B cell (primary cell): ENCODE data around the gene CYP2W1. TPM values are rescaled to one million over a fixed set of nuclear protein-coding genes. Genes with fewer than 3 reads are reported as not detected.
"Not testable (repeated sequence)": the region's sequence is repeated elsewhere in the genome, so short reads cannot be mapped to it uniquely, and the experiment has no call there.

ENCODE experiments used
- ATAC-seq: fragments of 200-7000 bp; cut with Tn5 transposase; one replicate; pipeline ENCODE4 v1.10.0; 2021; ENCODE audit warnings: low read depth, mild to moderate bottlenecking, moderate number of reproducible peaks, moderate library complexity
- CTCF ChIA-PET: fragments of 350-600 bp; sonication (Branson Sonifier 250); formaldehyde crosslinking; loops from one replicate; lab custom pipeline; 2021; ENCODE audit warnings: antibody characterized with exemption, inconsistent platforms; lab: Charles Lee
- POLR2A ChIA-PET: fragments of 350-600 bp; sonication (Branson Sonifier 250); formaldehyde crosslinking; loops from one replicate; lab custom pipeline; 2021; ENCODE audit warnings: antibody characterized with exemption; lab: Charles Lee
- DNase-seq: peaks from one replicate; pipeline ENCODE4 v3.0.0; 2013
- H2AFZ ChIP-seq: 2 replicates; pipeline ENCODE4 v1.6.1; 2012; ENCODE audit warnings: mild to moderate bottlenecking, low read depth, low read length; ENCODE audit not compliant: insufficient read depth, poor library complexity, severe bottlenecking
- H3K27ac ChIP-seq, 2 donors: 1 replicate in 1 of 2; 2 replicates in 1 of 2; pipeline ENCODE4 v1.5.1; 2012 to 2013; ENCODE audit warnings: low read length in 2 of 2, mild to moderate bottlenecking in 2 of 2, moderate library complexity in 1 of 2
- H3K27me3 ChIP-seq, 4 experiments: fragments of 200-600 bp in 1 of 4; sonication (generic) in 1 of 4; replicated peaks in 1 of 4; 1 replicate in 2 of 4; 2 replicates in 2 of 4; pipeline versions ENCODE4 v1.6.1 to v1.7.0; 2013 to 2016; ENCODE audit warnings: low read length in 3 of 4, mild to moderate bottlenecking in 2 of 4, mixed read lengths in 1 of 4, moderate library complexity in 1 of 4; ENCODE audit not compliant: insufficient read depth in 4 of 4, control insufficient read depth in 3 of 4; ENCODE audit errors: control extremely low read depth in 1 of 4
- H3K36me3 ChIP-seq, 2 experiments: replicated peaks in 1 of 2; 1 replicate in 1 of 2; 2 replicates in 1 of 2; pipeline versions ENCODE4 v1.6.1 to v1.7.1; 2013; ENCODE audit warnings: low read length in 1 of 2; ENCODE audit not compliant: insufficient read depth in 2 of 2, control insufficient read depth in 1 of 2; ENCODE audit errors: control extremely low read depth in 1 of 2, extremely low read depth in 1 of 2
- H3K4me1 ChIP-seq, 2 donors: fragments of 200-600 bp in 1 of 2; sonication (generic) in 1 of 2; 1 replicate in 1 of 2; 2 replicates in 1 of 2; pipeline versions ENCODE4 v1.5.1 to v1.6.1; 2013 to 2017; ENCODE audit warnings: low read length in 2 of 2; ENCODE audit not compliant: control insufficient read depth in 2 of 2, insufficient read depth in 2 of 2
- H3K4me2 ChIP-seq: replicated peaks from 2 replicates; pipeline ENCODE3; 2012; ENCODE audit warnings: mild to moderate bottlenecking, low read depth, low read length; ENCODE audit not compliant: poor library complexity, severe bottlenecking
- H3K4me3 ChIP-seq, 5 experiments: fragments of 200-600 bp in 1 of 5; sonication (generic) in 1 of 5; 1 replicate in 3 of 5; 2 replicates in 2 of 5; pipeline versions ENCODE4 v1.5.1 to v1.7.0; 2011 to 2016; ENCODE audit warnings: low read length in 4 of 5, mild to moderate bottlenecking in 4 of 5, low read depth in 2 of 5, control low read depth in 1 of 5, moderate library complexity in 1 of 5; ENCODE audit not compliant: insufficient read depth in 1 of 5; ENCODE audit errors: control extremely low read depth in 1 of 5, extremely low read depth in 1 of 5
- H3K79me2 ChIP-seq: fragments of 200-600 bp; sonication (generic); one replicate; pipeline ENCODE4 v1.6.0; 2016; ENCODE audit warnings: low read length; ENCODE audit not compliant: control insufficient read depth, insufficient read depth
- H3K9ac ChIP-seq: fragments of 200-600 bp; sonication (generic); 2 replicates; pipeline ENCODE4 v1.6.1; 2017; ENCODE audit warnings: mild to moderate bottlenecking, low read length, moderate library complexity
- H3K9me3 ChIP-seq, 3 donors: one replicate each; pipeline versions ENCODE4 v1.6.1 to v1.7.1; 2013; ENCODE audit warnings: low read length in 2 of 3; ENCODE audit not compliant: control insufficient read depth in 2 of 3, insufficient read depth in 1 of 3; ENCODE audit errors: control extremely low read depth in 1 of 3
- H4K20me1 ChIP-seq: 2 replicates; pipeline ENCODE4 v1.6.0; 2012; ENCODE audit warnings: mild to moderate bottlenecking, low read length; ENCODE audit not compliant: insufficient read depth, control insufficient read depth, poor library complexity, severe bottlenecking
- H3K27ac Mint-ChIP-seq: one replicate; pipeline ENCODE4 v1.8.0; 2021; ENCODE audit warnings: mixed read lengths
- H3K27me3 Mint-ChIP-seq: one replicate; pipeline ENCODE4 v1.8.0; 2021; ENCODE audit warnings: mixed read lengths
- H3K4me1 Mint-ChIP-seq: one replicate; pipeline ENCODE4 v1.8.0; 2021; ENCODE audit warnings: mixed read lengths
- H3K4me3 Mint-ChIP-seq: one replicate; pipeline ENCODE4 v1.8.0; 2021; ENCODE audit warnings: mixed read lengths
- H3K9me3 Mint-ChIP-seq: one replicate; pipeline ENCODE4 v1.8.0; 2022; ENCODE audit warnings: mixed read lengths; ENCODE audit not compliant: insufficient read depth
- CTCF ChIP-seq: fragments of 200-600 bp; IDR thresholded peaks from one replicate; pipeline ENCODE4 v1.8.0; 2022; ENCODE audit warnings: antibody characterized with exemption, mild to moderate bottlenecking
- EZH2 ChIP-seq: IDR thresholded peaks from 2 replicates; pipeline ENCODE4 v1.6.1; 2012; ENCODE audit warnings: borderline replicate concordance, low read depth, mild to moderate bottlenecking, moderate library complexity, low read length; ENCODE audit not compliant: insufficient read depth, poor library complexity, severe bottlenecking
- WGBS: methylation state at CpG from one replicate; pipeline ENCODE4 v1.1.5; 2013; ENCODE audit warnings: missing lambda C conversion rate; ENCODE audit not compliant: insufficient coverage; 5-methylcytosine and 5-hydroxymethylcytosine counted together
- intact Hi-C: fragments of 100-400 bp; cut with micrococcal nuclease; formaldehyde crosslinking; loops from one replicate; pipeline ENCODE4 v1.10.0; 2022
- polyA plus RNA-seq: library from polyadenylated mRNA; depleted of rRNA; stranded (reverse); fragments of >200 nt; gene quantifications from 2 replicates; pipeline ENCODE4 v1.2.3, GENCODE V29; 2012
- total RNA-seq, 2 donors: library from RNA; stranded (reverse); fragments of 120-200 nt in 1 of 2; gene quantifications; 1 replicate in 1 of 2; 2 replicates in 1 of 2; pipeline versions ENCODE4 v1.2.3 to v1.2.4, GENCODE V29; 2013 to 2022

CYP2W1 gene
- total and polyA plus RNA-seq, 2 donors (not counting 1 experiment from before 2014, with no cell fraction given): not detected

DNA sequence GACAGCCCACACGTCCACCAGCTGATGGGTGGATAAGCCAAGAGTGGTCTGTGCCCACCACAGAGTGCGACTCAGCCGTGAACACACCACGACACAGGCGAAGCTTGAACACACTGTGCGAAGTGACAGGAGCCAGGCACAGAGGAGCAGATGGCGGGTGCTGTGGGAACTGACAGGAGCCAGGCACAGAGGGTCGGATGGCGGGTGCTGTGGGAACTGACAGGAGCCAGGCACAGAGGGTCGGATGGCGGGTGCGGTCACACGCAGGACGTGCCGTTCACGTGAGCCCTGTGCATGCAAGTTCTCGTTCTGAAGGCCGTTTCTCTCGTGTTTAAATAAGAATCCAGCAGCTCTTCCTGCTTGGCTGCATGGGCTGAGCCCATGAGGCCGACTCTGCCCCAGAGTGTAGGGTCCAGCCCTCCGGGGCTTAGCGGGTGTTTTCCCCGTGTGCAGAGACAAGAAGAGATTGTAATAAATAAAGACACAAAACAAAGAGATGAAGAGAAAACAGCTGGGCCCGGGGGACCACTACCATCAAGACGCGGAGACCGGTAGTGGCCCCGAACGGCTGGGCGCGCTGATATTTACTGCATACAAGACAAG, 22.6 kb upstream of the CYP2W1 start:
- TF ChIP-seq CTCF (no peak), EZH2 (no peak)
- Mint-ChIP-seq H3K4me3 (no peak overlapping the region), H3K27me3 (peaks cover 19% of the 10 kb centered on the region), H3K27ac (no peak overlapping the region), H3K4me1 (peaks cover 24% of the 10 kb centered on the region), H3K9me3 (no peaks in the 10 kb centered on the region)
- Histone ChIP-seq H3K4me3 (no peak overlapping the region), H3K27ac (no peak overlapping the region), H3K4me1 (peaks cover 17 to 44% of the 10 kb centered on the region in 2 donors), H3K9me3 (peaks cover 0 to 20% (median 0%) of the 10 kb centered on the region in 3 donors), H3K4me2 (no peak overlapping the region), H3K36me3 (no peaks in the 10 kb centered on the region), H4K20me1 (peaks cover 26% of the 10 kb centered on the region), H3K9ac (no peak overlapping the region), H3K27me3 (peaks cover 0 to 26% (median 0%) of the 10 kb centered on the region in 4 experiments), H2AFZ (no peak overlapping the region), H3K79me2 (no peaks in the 10 kb centered on the region)
- ChIA-PET POLR2A (no interaction called here), CTCF (no interaction called here)
- intact Hi-C loops: no loop called here
- ATAC-seq (no peak), DNase-seq (no peak)
- WGBS: 92% methylated on average over 20 of the region's 31 CpGs

GRCh38 chr7:960972-961371, 22.0 kb upstream of the CYP2W1 start:
- Histone ChIP-seq H4K20me1 (peaks cover 26% of the 10 kb centered on the region), H3K9me3 (peaks cover 0 to 20% (median 0%) of the 10 kb centered on the region in 3 donors), H3K4me1 (peaks cover 17 to 49% of the 10 kb centered on the region in 2 donors), H3K27me3 (peaks cover 0 to 26% (median 0%) of the 10 kb centered on the region in 4 experiments)
- H3K4me3 ChIP-seq, H3K27ac Mint-ChIP-seq, H3K9me3 Mint-ChIP-seq, DNase-seq, H3K9ac ChIP-seq, H3K79me2 ChIP-seq, POLR2A ChIA-PET, H3K36me3 ChIP-seq, CTCF ChIA-PET, H3K27ac ChIP-seq, ATAC-seq, intact Hi-C loops, H3K4me2 ChIP-seq, H2AFZ ChIP-seq, H3K4me3 Mint-ChIP-seq: not testable (repeated sequence)
- H3K4me1 Mint-ChIP-seq: peaks cover 29% of the 10 kb centered on the region
- 73% methylated on average over 4 of the region's 13 CpGs for WGBS
- H3K27me3 Mint-ChIP-seq: peaks cover 19% of the 10 kb centered on the region
